ENCODE measurements around the gene PHGDH.

Gene PHGDH

GRCh38 chr1:119733754-119734153 lies 22.0 kb downstream of the PHGDH start:
- DNase-seq, result no peak

DNA sequence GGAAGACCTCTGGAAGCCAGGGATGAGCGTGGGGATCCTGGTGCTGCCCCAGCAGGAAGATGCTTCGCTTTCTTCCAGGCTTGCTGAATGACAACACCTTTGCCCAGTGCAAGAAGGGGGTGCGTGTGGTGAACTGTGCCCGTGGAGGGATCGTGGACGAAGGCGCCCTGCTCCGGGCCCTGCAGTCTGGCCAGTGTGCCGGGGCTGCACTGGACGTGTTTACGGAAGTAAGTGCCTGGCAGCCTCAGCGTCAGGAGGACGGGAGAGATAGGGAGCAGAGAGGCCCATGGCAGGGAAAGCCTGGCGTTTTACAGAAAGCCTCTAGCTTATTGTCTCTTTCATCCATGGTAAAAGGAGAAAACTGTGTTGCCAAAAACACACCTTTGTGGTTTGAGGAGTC lies 23.5 kb downstream of the PHGDH start:
- DNase-seq, result no peak

DNA sequence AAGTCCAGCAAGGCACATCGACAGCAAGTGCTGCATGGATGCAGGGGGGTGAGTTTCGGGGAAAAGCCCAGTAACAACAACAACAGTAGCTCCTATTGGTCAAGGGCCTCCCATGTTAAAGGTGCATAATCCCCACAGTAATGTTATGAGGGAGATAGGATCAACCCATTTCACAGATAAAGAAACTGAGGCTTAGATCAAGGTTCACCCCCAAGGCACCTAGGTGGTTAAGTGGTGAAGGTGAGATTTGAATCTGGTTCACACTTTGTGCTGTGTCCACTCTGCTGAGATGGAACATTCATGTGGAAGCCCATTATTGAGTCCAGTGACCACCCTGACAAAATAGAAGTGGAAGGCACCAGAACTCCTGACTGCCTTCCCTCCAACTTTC lies 24.9 kb downstream of the PHGDH start:
- no peak for DNase-seq

GRCh38 chr1:119737040-119737682 lies 25.4 kb downstream of the PHGDH start:
- no peak for DNase-seq

GRCh38 chr1:119738100-119738720 lies 26.5 kb downstream of the PHGDH start:
- no peak for DNase-seq

DNA sequence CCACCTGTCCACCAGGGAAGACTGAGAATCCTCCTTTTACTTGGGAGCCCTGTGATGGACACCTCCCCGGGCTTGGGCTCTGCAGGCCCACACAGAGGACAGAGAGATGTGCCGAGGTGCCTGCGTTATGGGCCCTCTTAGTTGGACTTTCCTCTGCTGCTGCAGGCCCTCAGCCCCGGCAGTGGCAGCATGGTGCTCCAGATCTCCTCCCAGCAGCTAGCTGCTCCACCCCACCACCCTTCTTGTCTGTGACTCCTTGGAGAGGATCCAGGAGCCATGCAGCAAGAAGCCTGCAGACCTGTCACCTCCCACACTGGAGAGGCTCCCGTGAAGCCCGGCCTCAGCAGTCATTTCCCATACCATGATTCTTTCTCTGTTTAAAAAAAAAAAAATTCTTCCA lies 27.4 kb downstream of the PHGDH start:
- DNase-seq, result no peak

- no peak for DNase-seq
Observed at GRCh38 chr1:119740261-119740660, 28.5 kb downstream of the PHGDH start.

DNA sequence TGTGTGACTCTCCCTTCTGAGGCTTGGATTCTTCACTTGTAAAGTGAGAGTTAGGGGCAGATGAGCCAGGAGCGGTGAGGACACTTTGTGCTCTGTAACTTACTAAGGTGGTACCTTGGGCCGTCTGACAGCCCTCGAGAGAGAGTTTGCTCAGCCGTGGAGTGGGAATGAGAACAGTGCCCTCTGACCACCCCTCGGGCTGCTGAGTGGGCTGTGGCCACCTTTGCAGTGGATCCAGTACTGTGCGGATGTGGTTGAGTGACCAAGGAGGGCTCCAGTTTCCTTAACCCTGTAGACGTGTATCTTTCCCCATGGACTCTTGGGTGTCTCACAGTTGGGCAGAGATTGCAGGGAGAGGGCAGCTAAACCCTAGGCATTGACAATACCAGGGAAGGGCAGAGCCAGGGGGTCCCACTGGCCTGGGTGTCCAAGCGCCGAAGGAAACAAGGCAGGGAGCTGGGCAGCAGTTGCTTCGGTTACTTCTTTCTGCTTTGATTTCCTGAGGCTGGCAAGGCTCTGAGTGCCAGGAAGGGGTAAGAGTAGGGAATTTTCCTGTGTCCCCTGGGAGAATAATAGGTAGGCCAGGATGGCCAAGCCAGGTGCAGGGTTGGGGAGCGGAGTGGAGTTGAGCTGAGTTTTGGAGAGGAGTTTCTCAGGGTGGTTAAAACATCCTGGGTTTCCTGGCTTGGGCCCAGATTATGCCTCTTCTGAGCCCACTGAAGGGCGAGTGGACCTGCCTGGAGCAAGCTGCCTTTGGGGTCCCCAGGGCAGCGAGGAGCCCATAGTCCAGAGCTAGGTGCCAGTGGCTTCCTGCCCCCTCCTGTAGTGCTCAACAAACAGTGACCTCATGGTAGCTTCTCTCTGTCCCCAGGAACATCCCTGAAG lies 29.4 kb downstream of the PHGDH start:
- DNase-seq, result no peak

DNA sequence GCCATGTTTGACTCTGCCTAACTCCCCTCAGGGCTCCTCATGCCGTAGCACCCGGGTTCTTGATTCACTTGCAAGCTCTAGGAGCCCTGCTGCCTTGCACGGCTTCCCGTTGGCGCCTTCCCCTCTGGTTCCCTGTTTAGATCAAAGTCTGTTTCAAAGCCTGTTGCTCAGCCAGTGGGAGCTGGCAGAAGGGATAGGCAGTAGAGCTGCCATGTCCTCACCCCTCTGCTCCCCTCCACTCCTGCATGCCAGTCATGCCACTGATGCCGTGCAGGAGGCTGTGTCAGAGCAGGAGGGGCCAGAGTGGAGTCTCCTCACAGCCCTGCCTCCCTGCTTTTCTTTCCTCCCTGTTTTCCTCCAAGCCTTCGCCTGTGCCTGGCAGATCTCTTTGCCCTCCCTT lies 30.5 kb downstream of the PHGDH start:
- DNase-seq, result no peak

DNA sequence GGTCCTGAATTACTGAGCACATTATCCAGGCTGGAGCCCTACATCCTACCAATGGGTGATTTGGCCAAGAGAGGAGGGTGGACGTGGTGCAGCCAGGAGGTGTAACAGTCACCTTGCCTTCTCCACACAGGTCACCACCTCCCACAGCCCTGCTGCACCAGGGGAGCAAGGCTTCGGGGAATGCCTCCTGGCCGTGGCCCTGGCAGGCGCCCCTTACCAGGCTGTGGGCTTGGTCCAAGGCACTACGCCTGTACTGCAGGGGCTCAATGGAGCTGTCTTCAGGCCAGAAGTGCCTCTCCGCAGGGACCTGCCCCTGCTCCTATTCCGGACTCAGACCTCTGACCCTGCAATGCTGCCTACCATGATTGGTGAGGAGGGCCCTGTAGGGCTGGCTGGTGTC lies 30.9 kb downstream of the PHGDH start:
- no peak for DNase-seq

DNA sequence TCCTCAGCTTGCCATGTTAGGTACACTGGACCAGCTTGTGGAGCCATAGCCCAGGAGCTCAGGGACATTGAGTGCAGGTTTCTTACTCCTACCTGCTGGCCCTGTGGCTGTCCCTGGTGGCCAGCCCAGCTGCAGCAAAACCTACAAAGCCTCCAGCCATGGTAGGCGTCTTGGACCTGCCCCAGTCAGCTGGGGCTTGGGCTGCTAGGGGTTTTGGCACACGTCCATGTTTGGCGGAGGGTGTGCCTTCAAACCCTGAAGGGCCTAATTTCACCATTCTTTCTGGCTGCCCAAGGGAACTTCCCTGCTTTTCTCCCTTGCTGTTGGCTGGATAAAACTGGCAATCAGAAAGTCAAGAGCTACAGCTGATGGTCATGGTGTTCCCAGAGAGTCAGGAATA lies 31.6 kb downstream of the PHGDH start:
- DNase-seq, result no peak

DNA sequence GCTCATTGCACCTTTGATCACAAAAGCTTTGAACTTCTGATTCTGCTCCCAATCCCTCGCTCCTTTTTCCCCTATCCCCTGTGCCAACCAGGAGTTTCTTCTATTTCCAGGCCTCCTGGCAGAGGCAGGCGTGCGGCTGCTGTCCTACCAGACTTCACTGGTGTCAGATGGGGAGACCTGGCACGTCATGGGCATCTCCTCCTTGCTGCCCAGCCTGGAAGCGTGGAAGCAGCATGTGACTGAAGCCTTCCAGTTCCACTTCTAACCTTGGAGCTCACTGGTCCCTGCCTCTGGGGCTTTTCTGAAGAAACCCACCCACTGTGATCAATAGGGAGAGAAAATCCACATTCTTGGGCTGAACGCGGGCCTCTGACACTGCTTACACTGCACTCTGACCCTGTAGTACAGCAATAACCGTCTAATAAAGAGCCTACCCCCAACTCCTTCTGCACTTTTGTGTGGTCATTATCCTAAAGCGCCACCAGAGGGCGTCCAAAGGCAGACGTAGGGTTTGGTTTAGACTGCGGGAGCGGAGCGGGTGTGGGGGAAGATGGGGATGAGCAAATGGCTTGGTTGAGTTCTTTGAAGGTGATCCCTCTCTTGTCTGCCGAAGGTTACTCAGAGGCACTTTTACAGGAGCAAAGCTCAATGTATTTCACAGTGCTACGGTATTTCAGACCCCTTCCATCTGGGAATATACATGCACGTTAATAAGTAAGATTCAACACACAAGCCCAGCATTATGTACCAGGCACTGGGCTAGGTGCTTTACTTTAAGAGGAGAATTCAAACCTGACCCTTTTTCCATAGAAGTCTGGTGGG lies 32.3 kb downstream of the PHGDH start:
- no peak for DNase-seq

GRCh38 chr1:119744598-119744942 lies 32.8 kb downstream of the PHGDH start:
- no peak for DNase-seq

DNA sequence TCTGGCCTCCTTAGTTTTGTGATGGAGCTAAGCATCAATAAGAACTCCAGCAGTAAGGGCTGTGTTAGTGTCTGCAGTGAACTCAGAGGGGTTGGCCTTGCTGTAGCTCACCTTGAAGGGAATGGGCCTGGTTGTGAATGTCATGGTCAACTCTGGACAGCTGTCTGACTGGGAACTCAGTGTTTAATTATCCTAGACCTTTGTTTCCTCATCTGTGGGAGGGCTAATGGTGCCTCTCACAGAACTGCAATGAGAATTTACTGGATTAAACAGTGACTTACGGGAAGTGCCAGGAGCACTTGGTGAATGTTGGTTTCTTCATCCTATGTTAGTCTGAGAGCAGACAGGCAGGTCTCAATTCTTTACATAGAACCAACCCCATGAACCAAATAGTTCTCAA lies 33.3 kb downstream of the PHGDH start:
- no peak for DNase-seq

DNA sequence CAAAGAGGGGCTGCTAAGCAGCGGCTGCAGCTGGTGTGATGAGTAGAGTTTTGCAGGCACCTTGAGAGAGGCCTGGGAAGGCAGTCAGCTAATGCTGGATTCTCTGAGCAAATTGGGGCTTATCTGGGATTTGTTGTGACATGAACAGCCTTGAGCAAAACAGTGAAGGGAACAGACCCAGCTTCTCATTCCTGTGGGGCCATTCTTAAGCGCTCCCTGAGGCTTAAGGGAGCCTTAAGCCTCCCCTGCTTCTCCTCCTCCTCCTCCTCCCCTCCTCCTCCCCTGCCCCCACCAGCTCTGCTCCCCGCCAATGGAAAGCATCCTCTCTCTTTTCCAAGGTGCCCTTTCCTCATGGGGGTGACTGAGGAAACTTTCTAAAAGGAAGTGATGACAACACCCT lies 35.7 kb downstream of the PHGDH start:
- no peak for DNase-seq

DNA sequence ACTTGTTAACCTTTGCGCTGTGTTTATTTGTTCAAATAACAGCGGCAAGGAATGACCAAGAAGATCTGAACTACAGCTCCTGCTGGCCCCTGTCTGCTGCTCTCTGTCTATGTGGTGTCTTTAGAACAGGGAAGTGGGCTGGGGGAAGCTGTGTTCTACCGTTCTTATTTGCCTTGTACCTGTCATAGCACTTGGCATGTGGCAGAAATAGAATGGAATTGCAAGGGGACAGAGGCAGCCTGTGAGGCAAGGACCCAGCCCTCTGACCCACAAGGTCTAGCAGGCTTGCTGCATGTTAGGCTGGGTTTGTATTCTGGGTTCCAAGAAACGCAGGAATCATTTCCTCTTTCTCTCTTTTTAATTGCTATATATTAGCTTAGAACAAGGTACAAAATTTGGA lies 36.3 kb downstream of the PHGDH start:
- DNase-seq, result no peak

DNA sequence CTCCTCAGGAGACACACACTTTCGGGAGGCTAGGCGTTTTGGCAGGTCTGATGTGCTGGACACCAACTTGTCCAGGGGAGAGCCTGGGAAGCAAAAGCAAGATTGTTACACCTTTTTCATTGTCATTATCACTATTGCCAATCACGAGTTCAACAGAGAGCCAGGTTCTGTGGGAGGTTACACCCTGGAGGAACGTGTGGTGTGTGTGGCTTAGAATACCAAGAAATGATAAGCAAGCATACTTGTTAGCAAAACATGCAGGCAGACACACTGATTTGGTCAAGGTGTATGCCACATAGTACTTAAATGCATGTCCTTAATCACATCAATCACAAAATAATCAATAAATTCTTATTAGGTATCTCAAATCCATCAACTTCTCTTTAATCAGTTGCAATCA lies 40.9 kb downstream of the PHGDH start:
- no peak for DNase-seq

GRCh38 chr1:119758584-119758983 lies 46.9 kb downstream of the PHGDH start:
- no peak for DNase-seq

DNA sequence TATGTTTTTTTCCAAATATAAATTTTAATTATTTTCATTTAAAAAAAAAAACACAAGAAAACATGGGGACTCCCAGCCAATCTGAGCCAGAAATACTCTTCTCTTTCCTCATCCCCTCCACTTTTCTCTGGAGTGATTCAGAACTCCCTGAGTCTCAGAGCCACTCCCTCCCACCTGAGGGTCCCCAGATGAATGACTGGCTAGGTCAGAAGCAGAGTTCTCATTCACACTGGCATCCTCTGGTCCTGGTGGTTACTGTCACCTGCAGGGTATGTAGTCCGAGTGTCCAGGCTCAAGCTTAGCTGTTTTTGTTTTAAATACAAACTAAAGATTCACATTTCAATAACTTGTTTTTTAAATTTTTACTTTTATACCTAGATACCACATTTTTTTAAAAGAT lies 50.7 kb downstream of the PHGDH start:
- no peak for DNase-seq

DNA sequence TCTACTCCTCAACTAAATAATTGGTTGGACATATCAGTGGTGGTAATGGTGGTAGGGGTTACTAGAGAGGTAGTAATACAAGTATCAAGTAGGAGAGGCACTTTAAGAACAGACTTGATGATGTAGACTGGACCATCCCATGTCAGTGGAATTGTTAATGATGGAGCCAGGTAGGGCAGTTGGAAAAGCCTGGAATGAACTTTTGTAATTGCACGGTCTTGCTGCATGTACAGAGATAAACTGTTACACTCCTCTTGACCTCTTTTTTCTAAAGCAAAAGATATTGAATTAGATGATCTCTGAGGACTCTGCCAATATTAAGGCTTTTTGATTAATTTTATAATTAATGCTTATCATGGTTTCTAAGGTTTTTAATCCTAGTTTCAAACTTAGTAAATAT lies 51.2 kb downstream of the PHGDH start:
- DNase-seq, result no peak

DNA sequence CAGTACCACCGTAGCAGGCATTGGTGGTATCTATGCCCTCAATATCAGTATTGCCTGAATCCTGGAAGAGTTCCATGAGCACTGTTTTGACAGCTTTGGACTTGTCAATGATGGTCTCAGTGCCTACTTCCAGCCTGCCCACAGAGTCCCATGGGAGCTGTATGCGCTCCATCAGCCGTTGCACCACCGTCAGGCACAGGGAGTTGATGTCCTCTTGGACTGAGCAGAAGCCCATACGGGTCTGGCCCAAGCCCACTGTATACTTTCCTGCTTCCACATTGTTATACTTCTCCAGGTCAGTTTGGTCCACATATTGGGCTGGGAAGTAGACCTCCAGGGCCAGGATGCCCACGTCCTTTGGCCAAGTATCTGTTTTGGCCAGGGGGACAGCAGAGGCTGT lies 52.5 kb downstream of the PHGDH start:
- no peak for DNase-seq

GRCh38 chr1:119766374-119766794 lies 54.6 kb downstream of the PHGDH start:
- no peak for DNase-seq

GRCh38 chr1:119767486-119767885 lies 55.8 kb downstream of the PHGDH start:
- DNase-seq, result no peak

All from GF-D8 (cell line).